ENCODE data around the gene NKX1-1.
"Not testable (repeated sequence)": the region's sequence is repeated elsewhere in the genome, so short reads cannot be mapped to it uniquely, and the experiment has no call there.

The NKX1-1 gene

GRCh38 chr4:1383728-1384591, 22.3 kb downstream of the NKX1-1 start:
- DNase-seq: no peak

GRCh38 chr4:1382776-1383727, 23.2 kb downstream of the NKX1-1 start:
- DNase-seq: no peak

- DNase-seq: no peak
These were observed 24.2 kb downstream of the NKX1-1 start for GRCh38 chr4:1381944-1382541.

DNA sequence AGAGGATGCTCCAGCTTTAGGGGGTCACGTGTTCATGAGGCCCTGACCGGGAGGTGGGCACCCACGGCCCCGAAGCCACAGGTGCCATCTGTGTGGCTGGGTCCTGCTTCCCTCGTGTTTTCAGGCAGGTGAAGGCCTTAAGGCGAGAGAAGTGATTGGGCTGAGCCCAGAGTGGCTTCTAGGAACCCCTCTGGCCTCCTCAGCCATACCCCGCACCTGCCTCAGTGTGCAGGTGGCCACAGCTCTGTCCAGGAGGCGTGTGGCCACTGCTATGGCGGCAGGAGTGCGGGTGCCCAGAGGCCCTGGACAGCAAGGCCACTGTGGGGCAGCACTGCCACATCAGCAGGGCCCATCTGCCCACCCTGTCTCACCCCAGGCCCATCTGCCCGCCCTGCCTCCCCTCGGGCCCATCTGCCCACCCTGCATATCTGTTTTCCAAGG, 25.0 kb downstream of the NKX1-1 start:
- no peak for DNase-seq

GRCh38 chr4:1380368-1381151, 25.7 kb downstream of the NKX1-1 start:
- no peak for DNase-seq

GRCh38 chr4:1379801-1380331, 26.4 kb downstream of the NKX1-1 start:
- DNase-seq: no peak

- no peak for DNase-seq
These were observed 26.9 kb downstream of the NKX1-1 start for GRCh38 chr4:1379351-1379781.

DNA sequence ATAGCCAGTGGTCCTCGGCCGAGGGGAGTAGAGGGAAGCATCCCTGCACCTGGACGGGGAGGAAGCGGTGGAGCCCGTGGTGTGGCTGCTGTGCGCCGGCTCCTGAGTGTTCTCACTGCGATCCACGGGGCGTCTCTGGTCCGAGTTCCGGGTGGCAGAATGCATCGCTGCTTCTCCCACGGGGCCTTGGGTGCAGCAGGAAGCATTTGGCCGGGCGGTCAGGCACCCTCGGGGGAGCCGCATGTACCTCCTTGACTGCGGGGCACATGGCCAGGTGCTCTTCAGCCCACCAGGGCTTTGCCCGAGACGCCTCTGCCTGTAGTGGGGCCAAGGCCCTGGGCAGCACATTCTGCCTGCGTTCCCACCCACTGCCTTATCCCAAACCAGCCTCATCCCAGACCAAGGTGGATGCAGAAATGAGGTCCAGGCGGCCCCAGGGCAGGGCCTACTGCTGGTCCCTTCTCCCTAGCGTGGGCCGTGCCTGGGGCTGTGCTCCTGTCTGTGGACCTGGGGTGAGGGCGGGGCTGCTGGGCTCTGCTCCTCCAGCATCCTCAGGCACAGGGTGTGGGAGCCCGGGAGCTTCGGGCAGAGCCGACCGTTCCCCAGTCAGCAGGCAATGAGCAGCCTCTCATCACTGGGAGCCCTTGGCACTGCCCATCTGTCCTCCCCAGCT, 27.5 kb downstream of the NKX1-1 start:
- no peak for DNase-seq

DNA sequence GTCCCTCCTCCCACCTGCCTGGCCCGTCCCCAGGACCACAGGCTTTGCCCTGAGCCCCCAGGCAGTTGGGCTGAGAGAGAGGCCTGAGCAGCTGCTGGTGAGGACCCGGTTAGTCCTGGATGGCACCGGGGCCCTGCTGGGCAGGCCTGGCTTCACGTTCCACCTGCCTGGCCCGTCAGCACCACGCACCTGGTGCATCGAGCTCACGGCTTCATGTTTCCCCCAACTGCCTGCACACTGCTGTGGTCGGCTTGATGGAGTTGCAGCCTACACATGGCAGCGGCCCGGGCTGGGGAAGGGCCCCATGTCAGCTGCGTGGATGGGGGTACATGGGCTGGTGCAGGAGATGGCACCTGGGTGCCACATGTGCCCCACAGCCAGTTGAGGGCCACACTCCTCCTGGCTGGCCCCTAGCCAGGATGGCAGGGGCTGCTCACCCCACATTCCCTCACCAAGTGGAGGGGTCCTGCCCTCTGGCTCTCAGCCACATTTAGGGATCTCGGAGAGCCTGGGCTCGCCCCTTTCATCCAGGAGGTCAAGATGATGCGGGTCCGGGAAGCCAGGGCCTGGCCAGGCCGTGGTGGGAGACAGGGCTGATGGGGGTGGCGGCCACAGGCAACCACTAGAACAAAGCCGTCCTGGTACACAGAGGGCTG, 28.5 kb downstream of the NKX1-1 start:
- DNase-seq: no peak

DNA sequence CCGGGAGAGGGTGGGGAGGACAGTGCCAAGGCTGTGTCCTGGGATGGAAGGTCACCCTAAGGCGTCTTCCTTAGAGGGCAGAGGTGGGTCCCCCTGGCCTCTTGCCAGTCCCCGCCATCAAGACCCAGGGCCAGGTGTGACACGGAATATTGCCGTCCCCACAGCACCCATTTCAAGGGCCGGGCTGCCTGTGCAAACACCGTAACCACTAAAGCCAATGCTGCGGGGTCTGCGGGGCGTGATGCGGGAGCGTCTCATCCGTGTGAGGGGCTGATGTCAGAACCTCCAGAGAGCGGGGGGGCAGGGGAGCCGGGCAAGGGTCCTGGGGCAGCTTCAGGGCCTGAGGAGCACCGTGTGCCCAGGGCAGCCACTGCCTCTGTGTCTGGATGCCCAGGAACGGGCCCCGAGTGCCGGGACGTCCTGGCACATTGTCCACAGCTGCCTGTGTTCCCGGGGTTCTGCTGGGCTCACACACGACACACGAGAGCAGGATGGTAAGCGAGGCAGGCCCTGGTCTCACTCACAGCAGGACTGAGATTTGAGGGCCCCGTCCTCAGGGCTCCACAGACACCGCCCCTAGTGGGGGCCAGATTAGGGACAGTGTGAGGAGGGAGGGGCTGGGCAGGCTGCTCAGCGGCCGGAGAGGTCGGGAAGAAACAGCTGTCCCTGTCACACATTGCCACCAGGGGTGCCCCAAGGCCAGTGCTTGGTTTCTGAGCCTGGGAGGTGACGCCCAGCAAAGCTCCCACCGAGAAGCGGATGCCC, 29.2 kb downstream of the NKX1-1 start:
- DNase-seq: no peak

- DNase-seq: no peak
These were observed 29.8 kb downstream of the NKX1-1 start for GRCh38 chr4:1376391-1376840.

- no peak for DNase-seq
These were observed 30.4 kb downstream of the NKX1-1 start for GRCh38 chr4:1375761-1376322.

DNA sequence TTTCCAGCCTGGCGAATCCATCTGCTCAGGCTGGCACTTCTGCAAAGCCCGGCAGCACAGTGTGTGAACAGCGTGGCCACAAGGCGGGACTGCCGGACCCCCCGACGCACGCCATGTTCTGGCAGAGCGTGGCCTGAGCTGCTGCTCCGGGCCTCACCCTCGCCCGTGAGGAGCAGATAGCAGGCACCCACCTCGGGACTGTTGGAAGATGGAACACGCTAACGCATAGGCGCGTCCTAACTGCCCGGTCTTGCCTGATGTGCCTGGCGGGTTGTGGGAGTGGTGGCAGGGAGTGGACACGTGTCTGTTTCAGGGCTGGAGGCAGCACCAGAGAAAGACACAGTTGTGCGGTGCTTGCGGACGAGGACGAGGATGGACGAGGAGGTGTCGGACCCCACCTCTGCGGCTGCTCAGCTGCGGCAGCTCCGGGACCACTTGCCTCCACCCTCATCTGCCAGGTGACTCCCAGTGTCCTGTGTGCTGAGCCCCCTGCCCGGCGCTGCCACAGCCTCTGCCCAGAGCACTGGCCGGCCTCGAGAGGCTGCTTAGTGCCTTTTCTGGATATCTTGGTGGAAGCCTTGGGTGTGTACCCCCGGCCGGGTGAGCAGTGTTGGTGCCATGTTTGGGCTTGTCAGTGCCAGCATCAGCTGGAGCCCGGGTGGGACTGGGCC, 31.1 kb downstream of the NKX1-1 start:
- DNase-seq: no peak

DNA sequence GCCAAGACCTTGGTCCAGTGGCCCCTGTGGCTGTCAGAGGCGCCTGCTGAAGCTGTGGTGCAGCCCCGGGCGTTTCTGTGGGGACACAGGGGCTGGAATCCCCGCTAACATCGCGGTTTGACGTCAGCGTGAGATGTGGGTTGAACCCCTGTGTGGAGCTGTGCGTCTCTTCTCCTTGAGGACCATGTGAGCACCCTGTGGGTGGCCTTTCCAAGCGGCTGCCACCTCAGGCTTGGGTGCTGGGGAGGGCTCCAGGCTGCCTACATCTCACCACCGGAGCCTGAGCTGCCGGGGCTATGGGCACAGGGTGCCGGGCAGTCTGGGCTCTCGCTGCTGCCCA, 31.6 kb downstream of the NKX1-1 start:
- no peak for DNase-seq

- no peak for DNase-seq
These were observed 32.1 kb downstream of the NKX1-1 start for GRCh38 chr4:1373892-1374705.

- DNase-seq: not testable (repeated sequence)
These were observed 33.7 kb downstream of the NKX1-1 start for GRCh38 chr4:1372576-1372975.

GRCh38 chr4:1371176-1372165, 34.8 kb downstream of the NKX1-1 start:
- no peak for DNase-seq

All from activated CD8-positive, alpha-beta memory T cell treated with anti-CD3 and anti-CD28 coated beads, Interleukin-2, amount 50 U/mL, for 48 hours (primary cell).